Activated naive CD4-positive, alpha-beta T cell (primary cell): ENCODE results near the gene GABBR2.
"Not testable (repeated sequence)": the region's sequence is repeated elsewhere in the genome, so short reads cannot be mapped to it uniquely, and the experiment has no call there.

ENCODE experiments used
- DNase-seq, 4 experiments: peaks; one replicate each; lab custom pipeline; 2025; lab: John Stamatoyannopoulos, UW

Gene GABBR2

GRCh38 chr9:98290411-98290810 is 418.3 kb downstream of the GABBR2 start:
- no peak for DNase-seq

GRCh38 chr9:98289614-98290201 is 419.0 kb downstream of the GABBR2 start:
- no peak for DNase-seq

GRCh38 chr9:98288881-98289280 is 419.9 kb downstream of the GABBR2 start:
- no peak for DNase-seq

GRCh38 chr9:98287384-98287783 is 421.4 kb downstream of the GABBR2 start:
- no peak for DNase-seq

GRCh38 chr9:98285446-98285845 is 423.3 kb downstream of the GABBR2 start:
- no peak for DNase-seq

- DNase-seq, result no peak
Observed at GRCh38 chr9:98284754-98285153, 424.0 kb downstream of the GABBR2 start.

- DNase-seq, result not testable (repeated sequence)
Observed at GRCh38 chr9:98283143-98283542, 425.6 kb downstream of the GABBR2 start.

- DNase-seq, result no peak
Observed at GRCh38 chr9:98281281-98281680, 427.5 kb downstream of the GABBR2 start.

GRCh38 chr9:98280574-98280973 is 428.2 kb downstream of the GABBR2 start:
- no peak for DNase-seq

GRCh38 chr9:98280162-98280561 is 428.6 kb downstream of the GABBR2 start:
- no peak for DNase-seq

GRCh38 chr9:98276907-98277469 is 431.7 kb downstream of the GABBR2 start:
- no peak for DNase-seq

- no peak for DNase-seq
Observed at GRCh38 chr9:98275159-98275558, 433.6 kb downstream of the GABBR2 start.

- no peak for DNase-seq
Observed at GRCh38 chr9:98272083-98272482, 436.7 kb downstream of the GABBR2 start.

- DNase-seq, result no peak
Observed at GRCh38 chr9:98271479-98271878, 437.3 kb downstream of the GABBR2 start.

- DNase-seq, result not testable (repeated sequence)
Observed at GRCh38 chr9:98270284-98270683, 438.5 kb downstream of the GABBR2 start.

GRCh38 chr9:98269652-98270051 is 439.1 kb downstream of the GABBR2 start:
- not testable (repeated sequence) for DNase-seq

- not testable (repeated sequence) for DNase-seq
Observed at GRCh38 chr9:98267556-98267955, 441.2 kb downstream of the GABBR2 start.

GRCh38 chr9:98264516-98264915 is 444.2 kb downstream of the GABBR2 start:
- DNase-seq, result no peak

- DNase-seq, result peak; percentile 38 to 78 (median 54)
Observed at GRCh38 chr9:98263482-98264357, 445.0 kb downstream of the GABBR2 start.

- DNase-seq, result no peak
Observed at GRCh38 chr9:98263080-98263479, 445.7 kb downstream of the GABBR2 start.

GRCh38 chr9:98262056-98262455 is 446.7 kb downstream of the GABBR2 start:
- DNase-seq, result no peak

- no peak for DNase-seq
Observed at GRCh38 chr9:98260635-98261034, 448.1 kb downstream of the GABBR2 start.

- no peak for DNase-seq
Observed at GRCh38 chr9:98259791-98260190, 448.9 kb downstream of the GABBR2 start.
